Adipose tissue (tissue), 3 donors: Measurements from ENCODE around the gene YES1. TPM values are rescaled to one million over a fixed set of nuclear protein-coding genes. Genes with fewer than 3 reads are reported as not detected.
A peak's percentile ranks its signal among the peaks of the same experiment; 100 is the strongest.

ENCODE experiments used
- H3K27ac ChIP-seq: one replicate; pipeline ENCODE4 v1.5.1; 2013; ENCODE audit warnings: low read depth, low read length
- WGBS, 3 donors: extraction: QIAGEN DNeasy Blood & Tissue Kit; methylation state at CpG; one replicate each; pipeline ENCODE4 v1.1.7; 2013; 5-methylcytosine and 5-hydroxymethylcytosine counted together
- polyA plus RNA-seq, 3 donors: library from polyadenylated mRNA; stranded (reverse); fragments of 200-250 nt; gene quantifications; one replicate each; pipeline ENCODE4 v1.2.3, GENCODE V29; 2013
- donor health status: healthy with polysubstance abuse.
- donor health status: Bipolar disorder and iron deficiency.
- donor health status: healthy.

The YES1 gene
- 10 to 100 TPM; 22.8 to 38.4 (median 31.1) TPM for polyA plus RNA-seq

GRCh38 chr18:811892-812375 lies at the start of gene YES1:
TSS of gene YES1 (minus strand) at chr18:812242. CDS start at chr18:756827, 55,415 bp downstream.
- 0 to 1% (median 1%) methylated on average over 24 to 58 of the region's 59 CpGs for WGBS, 3 donors
- H3K27ac ChIP-seq: peak within 1 kb of the TSS; percentile 38

GRCh38 chr18:857986-858385 lies 45.9 kb upstream of the YES1 start:
- H3K27ac ChIP-seq: no peak overlapping the region
- 43 to 62% (median 45%) methylated on average over 2 of the region's 2 CpGs for WGBS, 3 donors

GRCh38 chr18:853471-853870 lies 41.4 kb upstream of the YES1 start:
- 88 to 95% (median 94%) methylated on average over 5 of the region's 5 CpGs for WGBS, 3 donors
- no peak overlapping the region for H3K27ac ChIP-seq

DNA sequence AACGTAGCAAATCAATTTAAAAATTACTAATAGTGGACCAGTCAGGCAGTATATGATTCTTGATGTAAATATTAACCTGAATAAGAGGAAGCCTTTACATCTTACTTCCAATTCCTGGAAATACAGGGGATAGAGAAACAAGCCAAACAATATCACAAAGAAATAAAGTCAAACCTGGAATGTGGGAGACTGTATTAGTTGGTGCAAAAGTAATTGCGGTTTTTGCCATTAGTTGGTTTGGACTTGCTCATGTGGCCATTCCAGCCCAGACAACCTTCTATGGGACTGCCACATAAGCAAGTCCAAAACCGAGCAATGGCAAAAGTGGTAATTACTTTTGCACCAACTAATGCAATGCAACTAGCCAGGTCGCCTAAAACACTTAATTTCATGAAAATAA lies 38.9 kb upstream of the YES1 start:
- WGBS, 3 donors: 82 to 89% (median 85%) methylated on average over 4 of the region's 4 CpGs

GRCh38 chr18:849021-849420 lies 37.0 kb upstream of the YES1 start:
- H3K27ac ChIP-seq: no peak overlapping the region

More for the DNA sequence above, 38.9 kb upstream of the YES1 start:
- H3K27ac ChIP-seq: no peak overlapping the region

GRCh38 chr18:848062-848861 lies 36.2 kb upstream of the YES1 start:
- 72 to 82% (median 77%) methylated on average over 8 of the region's 8 CpGs for WGBS, 3 donors
- H3K27ac ChIP-seq: no peak overlapping the region

More at GRCh38 chr18:849021-849420, 37.0 kb upstream of the YES1 start:
- 85 to 90% (median 89%) methylated on average over 4 of the region's 4 CpGs for WGBS, 3 donors

DNA sequence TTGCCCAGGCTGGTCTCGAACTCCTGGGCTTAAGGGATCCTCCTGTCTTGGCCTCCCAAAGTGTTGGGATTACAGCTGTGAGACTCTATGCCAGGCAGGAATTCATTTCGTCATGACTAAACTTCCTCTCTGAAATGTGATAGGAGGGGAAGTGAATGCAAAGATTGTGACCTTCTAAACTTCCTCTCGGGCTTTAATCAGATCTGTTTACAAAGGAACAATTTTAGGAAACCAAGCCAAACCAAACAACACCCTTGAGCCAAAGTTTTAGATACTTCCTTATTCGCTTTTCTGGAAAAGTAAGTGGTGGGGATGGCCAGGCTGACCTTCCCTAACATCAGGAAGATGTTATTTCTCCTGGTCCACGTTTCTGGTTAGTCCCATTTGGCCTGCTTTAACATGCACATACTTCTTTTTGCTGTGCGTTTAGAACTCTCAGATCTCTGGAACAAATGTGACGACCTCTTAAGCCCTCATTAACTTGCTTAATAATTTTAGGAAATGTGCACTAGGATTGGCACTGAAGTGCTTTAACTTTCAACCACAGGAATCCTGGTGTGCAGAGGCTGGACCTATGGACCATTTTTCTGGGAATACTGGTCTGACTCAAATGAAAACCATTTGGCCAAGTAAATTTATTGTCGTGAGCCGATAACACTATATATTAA lies 33.2 kb upstream of the YES1 start:
- 25 to 36% (median 27%) methylated on average over 9 of the region's 9 CpGs for WGBS, 3 donors
- H3K27ac ChIP-seq: no peak overlapping the region

DNA sequence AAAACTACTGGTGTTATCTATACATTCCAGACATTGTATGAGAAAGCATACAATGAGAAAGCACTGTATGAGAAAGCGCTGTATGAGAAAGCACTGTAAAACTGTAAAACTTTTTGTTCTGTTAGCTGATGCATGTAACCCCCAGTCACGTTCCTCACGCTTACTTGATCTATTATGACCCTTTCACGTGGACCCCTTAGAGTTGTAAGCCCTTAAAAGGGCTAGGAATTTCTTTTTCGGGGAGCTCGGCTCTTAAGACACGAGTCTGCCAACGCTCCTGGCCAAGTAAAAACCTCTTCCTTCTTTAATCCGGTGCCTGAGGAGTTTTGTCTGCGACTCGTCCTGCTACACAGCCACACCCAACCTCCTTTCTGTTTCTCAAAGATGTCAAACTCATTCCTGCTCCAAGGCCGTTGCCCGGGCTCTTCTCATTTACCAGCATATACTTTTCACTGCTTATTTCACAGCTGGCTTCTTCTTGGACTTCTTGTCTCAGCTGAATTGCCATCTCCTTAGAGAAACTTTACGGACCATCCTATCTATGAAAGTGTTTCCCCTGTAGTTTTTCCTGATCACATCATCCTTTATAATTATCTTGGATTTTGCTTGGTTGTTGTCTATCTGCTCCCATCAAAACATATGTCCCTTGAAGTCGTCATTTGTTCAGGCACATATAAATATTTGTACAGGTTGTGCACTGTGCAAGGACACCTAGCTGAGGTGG lies 29.8 kb upstream of the YES1 start:
- WGBS, 3 donors: 47 to 65% (median 49%) methylated on average over 15 of the region's 15 CpGs

GRCh38 chr18:840516-840915 lies 28.5 kb upstream of the YES1 start:
- no peak overlapping the region for H3K27ac ChIP-seq
- 92 to 97% (median 95%) methylated on average over 2 of the region's 2 CpGs for WGBS, 3 donors

More for the DNA sequence above, 29.8 kb upstream of the YES1 start:
- H3K27ac ChIP-seq: no peak overlapping the region

GRCh38 chr18:840023-840408 lies 28.0 kb upstream of the YES1 start:
- 35 to 80% (median 77%) methylated on average over 1 of the region's 1 CpG for WGBS, 3 donors

DNA sequence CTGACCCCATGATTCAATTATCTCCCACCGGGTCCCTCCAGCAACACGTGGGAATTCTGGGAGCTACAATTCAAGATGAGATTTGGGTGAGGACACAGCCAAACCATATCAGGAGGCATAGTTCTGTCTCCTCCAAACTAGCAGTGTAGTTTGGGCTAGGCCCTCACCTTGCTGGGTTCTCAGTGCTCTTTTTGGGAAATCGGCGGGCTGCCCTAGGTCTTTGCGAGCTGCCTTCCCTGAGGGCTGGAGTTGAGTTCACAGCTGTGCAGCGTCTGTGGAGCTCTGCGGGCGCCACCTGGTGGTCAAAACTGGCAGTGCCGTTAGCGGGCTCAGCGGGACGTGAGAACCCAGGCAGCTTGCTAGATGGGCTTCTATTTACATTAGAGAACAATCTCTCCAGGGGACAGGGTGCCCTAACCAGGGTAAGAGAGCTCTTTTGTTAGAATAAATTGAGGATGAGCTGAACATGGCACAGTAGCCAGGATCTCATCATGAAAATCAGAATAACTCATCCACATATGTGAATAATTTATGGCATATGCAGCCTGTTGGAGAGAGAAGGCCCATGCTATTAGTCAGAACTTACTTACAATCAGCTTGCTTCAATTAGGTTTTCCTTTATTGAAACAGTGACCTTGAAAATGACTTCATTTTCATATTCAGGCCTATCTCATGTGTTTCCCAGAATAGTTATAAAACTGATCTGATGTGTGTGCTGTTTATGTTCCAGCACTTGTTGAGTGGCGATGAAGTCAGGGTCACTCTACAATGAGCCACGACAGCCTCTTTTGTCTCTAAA lies 27.4 kb upstream of the YES1 start:
- no peak overlapping the region for H3K27ac ChIP-seq
- WGBS, 3 donors: 10 to 20% (median 19%) methylated on average over 14 of the region's 14 CpGs

More at GRCh38 chr18:840023-840408, 28.0 kb upstream of the YES1 start:
- H3K27ac ChIP-seq: no peak overlapping the region

DNA sequence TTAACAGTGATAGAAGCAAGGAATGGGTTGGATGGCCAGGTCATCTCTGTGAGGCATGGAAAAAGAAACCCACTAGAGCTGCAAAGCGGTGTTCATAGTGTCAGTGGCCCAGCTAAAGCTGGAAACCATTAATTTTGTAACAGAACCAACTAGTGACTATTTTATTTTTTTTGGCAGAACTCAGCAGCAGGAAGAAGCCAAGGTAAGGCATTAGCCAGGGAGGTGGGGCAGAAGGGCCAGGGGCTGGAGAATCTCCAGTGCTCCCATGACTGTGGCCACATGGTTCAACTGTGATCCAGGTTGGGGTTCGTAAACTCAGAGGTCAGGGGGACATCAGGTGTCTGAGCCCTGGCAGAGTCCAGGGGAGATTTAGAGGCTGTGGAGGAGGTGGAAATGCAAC lies 25.9 kb upstream of the YES1 start:
- H3K27ac ChIP-seq: no peak overlapping the region
- WGBS, 3 donors: 85 to 95% (median 89%) methylated on average over 2 of the region's 2 CpGs

- H3K27ac ChIP-seq: no peak overlapping the region
- 71 to 92% (median 90%) methylated on average over 8 of the region's 8 CpGs for whole genome bisulfite sequencing, 3 donors
Observed at GRCh38 chr18:834082-834720, 22.2 kb upstream of the YES1 start.

- H3K27ac ChIP-seq: no peak overlapping the region
- 63 to 94% (median 91%) methylated on average over 4 of the region's 4 CpGs for WGBS, 3 donors
Observed at GRCh38 chr18:833197-833596, 21.2 kb upstream of the YES1 start.

DNA sequence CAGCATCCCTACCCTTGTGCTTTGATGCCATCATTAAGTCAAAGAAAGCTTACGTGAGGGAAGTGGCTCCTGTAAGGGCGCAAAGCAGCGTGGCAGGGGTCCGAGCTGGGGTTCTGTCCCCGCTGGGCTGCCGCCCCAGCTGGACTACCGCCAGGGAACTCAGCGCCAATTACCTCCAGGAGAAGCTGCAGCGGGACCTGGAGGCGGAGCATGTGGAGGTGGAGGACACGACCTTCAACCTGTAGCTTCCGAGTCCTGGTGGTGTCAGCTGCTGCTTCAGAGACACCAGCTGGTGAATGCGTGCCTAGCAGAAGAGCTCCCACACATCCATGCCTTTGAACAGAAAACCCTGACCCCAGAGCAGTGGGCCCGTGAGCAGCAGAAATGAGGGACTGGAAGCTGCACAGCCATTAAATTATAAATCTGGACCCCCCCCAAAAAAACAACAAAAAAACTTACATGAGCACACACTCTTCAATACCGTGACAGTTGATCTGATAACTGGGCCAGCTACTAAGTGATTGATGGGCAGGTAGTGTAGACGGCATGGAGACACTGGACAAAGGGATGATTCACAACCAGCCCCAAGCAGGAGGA lies 20.1 kb upstream of the YES1 start:
- 23 to 47% (median 34%) methylated on average over 16 of the region's 16 CpGs for WGBS, 3 donors
- no peak overlapping the region for H3K27ac ChIP-seq

DNA sequence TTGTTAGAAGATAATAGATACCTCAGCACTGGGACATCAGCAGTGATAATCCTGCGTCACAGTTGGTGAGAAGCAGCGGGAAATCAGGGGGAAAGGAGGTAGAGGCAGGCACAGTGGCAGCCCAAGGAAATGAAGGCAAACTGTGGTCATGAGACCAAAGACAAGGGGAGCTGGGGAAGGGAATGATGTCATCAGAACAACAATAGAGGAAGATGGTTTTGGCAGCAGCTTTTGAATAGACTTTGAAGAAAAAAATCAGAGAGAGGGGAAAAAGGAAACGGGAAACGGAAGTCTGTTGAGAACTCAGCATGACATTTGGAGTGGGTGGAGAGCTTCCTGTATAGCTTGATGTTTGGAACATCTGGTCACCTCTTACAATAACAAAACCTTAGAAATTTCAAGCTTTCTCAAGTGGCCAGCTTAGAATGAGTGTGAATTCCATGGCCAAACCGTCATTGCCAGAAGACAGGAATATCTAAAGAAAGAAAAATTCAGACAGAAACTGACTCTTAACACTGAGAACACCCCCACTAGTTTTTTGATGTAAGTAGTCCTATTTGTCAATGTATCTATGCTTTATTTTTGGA lies 18.4 kb upstream of the YES1 start:
- H3K27ac ChIP-seq: no peak overlapping the region
- 11 to 30% (median 18%) methylated on average over 5 of the region's 5 CpGs for WGBS, 3 donors

DNA sequence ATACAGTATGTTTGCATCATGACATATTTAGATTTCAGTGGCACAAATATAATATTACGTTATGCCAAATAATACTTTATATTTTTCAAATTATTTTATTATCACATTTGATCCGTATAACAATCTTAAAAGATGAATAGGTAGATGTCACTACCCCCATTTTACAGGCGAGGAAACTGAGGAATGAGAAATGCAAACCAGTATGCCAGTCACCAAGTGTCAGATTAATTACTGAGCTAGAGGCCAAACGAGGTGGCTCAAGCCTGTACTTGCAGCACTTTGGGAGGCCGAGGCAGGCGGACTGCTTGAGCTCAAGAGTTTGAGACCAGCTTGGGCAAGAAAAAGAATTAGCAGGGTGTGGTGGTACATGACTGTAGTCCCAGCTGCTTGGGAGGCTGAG lies 17.4 kb upstream of the YES1 start:
- H3K27ac ChIP-seq: no peak overlapping the region
- WGBS, 3 donors: 85 to 94% (median 93%) methylated on average over 6 of the region's 6 CpGs
